NCI-H146 treated with DMSO at 0.1 percent for 48 hours (cell line): Measurements from ENCODE around the gene TNIK.

Source experiments
- DNase-seq: peaks from one replicate; lab custom pipeline; 2025; ENCODE audit not compliant: unreplicated experiment; lab: John Stamatoyannopoulos, UW

TNIK gene

DNA sequence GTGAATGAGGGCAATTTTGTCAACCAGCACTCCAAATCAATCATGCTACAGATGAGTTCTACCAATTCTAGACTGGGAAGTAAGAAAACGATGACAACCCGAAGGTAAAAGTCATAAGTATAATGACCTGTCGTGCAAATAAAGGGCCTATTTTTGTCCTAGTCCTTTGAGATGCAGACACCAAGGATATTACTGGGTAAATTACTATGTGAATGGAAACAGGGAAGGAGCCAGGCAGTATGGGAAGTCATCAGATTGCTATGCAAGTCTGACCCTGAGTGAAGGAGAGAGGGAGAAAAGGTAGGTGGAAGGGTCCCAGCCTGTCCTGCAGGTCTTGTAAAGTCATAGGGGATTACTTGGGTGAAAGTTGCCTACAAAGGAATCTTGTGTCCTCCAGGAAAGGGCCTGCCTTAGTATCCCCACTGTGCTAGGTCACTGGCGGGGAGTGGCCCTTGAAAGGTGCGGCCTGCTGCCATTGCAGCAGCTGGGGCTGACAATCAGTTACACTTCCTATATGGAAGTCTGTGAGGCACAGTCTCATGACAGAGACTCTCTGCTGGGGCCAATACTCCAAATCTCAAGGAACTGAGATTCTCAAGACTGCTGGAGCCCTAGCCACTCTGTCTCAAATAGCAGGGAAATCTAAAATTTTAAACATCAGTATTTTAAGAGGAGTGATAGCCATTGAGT is 283.8 kb downstream of the TNIK start:
- DNase-seq = no peak

DNA sequence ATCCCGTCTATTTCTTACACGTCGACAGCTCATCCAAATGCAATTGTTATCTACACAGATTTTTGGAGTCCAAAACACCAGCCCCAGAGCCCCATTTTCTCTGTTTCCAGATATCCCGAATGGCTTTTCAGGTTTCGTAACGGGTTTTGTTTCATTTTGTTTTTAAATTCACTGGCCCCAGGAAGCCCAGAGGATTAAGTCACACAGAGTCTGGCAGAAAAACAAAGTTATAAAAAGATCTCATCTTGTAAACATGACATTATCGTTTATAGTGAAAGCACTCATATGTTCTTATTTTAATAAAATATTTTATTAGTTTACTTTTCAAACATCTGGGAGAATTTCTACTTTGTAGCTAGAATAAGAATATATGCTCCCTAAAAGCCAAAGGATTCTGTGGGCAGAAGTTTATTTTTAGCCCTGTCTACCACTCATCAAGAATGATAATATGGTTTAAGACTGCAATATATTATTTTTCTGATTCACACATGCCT is 284.4 kb downstream of the TNIK start:
- no peak for DNase-seq

DNA sequence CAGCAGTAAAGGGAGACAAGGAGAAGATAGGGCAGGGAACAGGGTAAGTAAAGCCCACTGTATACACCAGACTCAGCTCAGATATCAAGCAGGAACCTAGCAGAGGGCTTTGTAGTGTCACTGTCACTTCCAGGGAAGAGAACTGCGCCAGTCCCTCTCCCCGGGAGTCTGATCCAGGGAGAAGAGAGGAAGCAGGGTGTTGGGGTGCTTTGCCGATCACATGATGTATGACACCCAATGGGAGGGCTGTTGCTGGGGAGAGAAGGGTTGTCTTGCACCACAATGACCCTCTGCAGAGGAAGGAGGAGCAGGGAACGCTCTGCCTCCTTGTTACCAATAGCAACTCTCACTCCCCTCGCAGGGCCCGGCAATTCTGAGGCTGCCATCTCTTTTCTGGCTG is 286.5 kb downstream of the TNIK start:
- no peak for DNase-seq

DNA sequence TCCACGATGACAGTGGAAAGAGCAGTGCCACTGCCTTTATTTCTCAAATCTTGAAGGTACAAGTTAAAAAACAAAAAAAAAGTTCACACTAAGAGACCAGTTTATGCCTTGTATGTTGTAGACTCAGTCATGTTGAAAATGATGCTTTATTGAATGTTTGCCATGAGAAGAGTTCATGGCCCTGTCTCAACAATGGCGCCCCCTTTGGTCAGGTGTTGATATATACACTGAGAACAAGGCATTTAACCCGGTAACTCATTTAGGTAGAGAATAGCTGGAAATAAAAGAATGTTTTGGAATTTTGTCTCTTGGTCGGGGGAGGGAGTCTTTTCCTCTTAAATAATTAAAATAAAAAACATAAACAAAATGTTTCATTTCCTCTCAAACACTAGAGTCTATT is 288.1 kb downstream of the TNIK start:
- DNase-seq = no peak

DNA sequence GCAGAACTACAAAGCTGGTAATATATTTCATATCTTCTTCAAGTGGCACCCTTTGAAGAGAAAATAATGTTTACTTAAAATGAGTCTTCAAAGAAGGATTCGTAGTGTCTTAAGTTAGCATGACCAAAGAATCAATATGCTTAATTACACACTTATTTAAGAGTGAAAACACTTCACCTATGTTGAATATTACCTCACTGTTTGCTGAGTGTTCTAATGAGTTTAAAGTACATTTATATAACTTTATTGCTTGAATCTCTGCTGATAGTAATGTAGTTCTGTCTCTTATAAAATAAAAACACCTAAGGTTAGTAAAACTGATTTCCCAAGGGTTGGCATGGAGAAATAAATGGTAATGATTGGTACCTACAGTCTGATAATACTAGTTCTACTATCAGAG is 290.3 kb downstream of the TNIK start:
- no peak for DNase-seq

DNA sequence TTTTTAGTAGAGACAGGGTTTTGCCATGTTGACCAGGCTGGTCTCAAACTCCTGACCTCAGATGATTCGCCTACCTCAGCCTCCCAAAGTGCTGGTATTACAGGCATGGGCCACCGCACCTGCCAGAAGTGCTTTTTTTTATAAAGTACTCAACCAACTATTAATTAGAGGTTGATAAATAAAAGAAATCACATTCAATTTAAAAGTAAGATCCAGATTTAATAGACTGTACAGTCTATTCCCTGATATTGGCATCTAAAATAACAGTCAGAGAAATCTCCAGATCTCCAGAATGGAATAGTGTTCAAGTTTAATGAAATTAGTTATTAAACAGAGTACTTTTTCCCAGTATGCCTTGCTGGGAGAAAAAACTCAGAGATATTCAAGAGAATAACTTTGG is 290.8 kb downstream of the TNIK start:
- DNase-seq = no peak

DNA sequence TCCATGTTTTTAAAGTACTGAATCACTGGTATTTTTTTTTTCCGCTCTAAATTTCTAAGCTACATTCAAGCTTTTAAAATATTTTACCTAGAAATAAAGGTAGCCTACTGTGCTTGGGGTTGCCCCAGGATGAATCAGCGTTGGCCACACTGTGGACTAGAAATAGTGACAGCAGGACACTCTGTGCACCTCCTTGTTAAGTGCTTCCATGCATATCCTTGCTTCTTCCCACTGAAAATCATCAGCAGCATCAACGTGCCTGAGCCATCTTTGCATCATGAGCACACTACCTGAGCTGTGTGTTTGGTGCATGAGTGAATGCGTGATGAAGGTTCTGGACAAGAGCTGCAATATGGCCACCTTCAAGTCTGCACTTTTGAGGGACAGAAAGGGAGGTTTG is 291.7 kb downstream of the TNIK start:
- DNase-seq = no peak

DNA sequence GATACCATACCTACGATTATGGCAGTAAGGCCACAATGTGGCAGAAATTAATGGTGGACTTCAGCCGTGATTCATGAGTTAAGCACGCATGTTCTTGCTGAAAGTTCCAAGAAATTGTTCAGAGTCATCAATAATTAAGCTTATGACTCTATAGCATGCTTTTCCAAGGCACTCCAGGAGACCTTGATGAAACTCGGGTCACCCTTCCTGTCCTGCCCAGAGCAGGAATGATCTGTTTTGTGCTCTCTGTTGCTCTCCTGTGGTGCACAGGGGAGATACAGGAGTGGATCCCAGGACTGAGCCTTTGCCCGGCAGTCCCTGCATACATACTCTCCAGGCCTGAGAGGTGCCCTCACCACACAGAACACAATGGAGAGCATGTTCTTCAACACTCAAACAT is 292.1 kb downstream of the TNIK start:
- no peak for DNase-seq

DNA sequence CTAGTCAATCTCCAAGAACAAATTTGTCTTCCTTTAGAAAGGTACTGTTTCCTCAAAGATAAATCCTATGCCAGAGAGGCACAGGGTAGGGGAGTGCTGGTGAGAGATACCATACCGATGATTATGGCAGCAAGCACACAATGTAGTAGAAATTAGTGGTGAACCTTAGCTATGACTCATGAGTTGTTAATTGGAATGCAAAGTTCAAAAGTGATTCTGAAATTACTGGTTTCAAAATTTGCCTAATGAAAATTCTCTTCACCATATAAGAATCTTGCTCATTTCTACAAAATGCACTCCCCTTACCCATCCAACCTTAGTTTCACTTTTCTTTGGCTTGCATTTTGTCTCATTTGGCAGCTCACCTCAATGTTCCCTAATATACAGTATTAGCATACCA is 294.2 kb downstream of the TNIK start:
- no peak for DNase-seq

DNA sequence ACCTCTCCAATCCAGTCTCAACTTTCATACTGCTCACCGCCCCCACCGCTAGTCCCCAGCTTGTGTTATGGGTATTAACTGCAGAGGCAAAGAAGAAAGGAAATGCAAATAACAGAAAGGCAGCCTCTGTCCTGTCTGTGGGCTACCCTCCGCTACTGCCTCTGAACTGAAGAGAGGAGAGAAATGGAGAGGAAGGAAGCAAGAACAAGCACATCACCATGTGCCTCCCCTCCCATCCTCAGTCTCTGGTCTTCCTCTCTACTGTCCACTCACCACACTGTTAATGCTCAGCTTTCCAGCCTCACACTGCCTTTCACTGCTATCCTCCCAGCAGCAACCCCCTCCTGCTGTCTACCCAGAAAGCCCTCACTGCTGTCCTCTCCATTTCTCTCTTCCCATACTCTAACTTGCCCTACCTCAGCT is 294.7 kb downstream of the TNIK start:
- no peak for DNase-seq

DNA sequence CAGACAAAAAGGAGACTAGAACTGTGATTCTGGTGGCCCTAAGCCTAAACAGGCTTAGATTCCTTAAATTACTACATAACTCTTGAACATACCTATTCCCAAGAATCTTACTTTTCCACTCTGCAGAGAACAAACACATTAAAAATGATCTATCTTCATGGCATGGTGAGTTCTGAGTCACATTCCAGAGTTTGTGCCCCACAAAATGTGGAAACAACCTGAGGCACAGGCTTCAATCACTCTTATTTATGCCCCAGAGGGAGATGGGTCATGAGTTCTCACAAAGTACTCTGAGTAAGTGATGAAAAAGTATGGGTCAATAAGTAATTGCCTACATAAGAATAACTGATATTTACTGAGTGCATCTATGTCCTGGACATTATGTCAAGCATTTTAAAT is 296.1 kb downstream of the TNIK start:
- no peak for DNase-seq

DNA sequence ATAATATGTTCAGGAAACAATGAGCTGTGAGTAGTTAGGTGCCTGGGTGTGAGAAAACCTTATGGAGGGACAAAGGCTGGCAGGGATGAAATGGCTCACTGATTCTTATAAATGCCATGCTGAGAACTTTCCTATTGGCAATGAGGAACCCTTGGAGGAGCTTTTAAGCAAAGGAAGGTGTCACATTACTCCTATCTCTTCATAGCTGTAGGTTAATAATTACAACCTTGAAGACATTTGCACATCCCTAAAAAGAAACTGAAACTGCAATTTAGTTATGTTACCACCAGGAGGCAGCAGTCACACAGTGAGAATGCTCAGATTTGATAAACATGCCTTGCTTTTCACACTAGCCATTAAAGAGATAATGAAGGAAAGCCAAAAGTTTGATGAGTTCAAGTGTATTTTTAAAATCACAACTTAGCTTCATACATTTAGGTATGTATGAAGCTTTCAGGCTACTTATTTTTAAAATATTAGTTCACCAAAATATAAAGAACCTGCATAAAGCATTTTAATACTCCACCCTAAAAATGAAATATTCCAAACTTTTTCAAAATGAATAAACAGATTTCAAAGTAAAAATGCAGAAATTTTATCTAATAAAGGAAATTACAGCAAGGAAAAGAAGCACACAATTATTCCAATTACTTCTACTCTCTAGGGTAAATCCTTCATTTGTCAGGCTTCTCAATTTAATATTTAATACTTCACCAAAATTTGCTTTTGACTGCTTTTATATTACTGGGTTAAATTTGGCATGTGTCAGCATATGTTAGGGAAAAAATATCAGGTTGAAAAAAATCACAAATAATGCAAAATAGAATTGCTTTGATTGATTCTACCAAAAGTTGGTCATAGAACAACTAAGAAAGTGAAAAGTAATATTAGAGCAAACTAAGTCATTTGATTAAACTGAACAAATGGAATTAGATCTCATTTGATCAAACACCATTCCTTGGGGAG is 296.8 kb downstream of the TNIK start:
- DNase-seq = no peak

DNA sequence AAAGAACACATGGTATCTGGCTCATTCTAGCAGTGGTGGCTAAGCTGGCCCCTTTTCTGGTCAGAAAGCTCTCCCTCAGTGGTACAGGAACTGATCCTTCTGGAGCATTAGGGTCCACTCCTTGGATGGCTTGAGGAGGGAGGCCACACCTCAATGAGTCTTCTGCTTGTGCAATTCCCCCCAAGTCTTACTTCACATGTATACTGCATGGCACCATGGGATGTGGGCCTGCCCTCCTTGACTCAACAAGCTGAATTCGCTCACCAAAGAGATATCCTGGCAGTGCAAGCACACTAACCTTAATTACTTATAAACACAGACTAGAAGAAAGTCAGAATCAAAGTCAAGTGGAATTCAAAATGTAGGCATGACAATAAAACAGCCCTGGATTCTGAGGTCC is 299.9 kb downstream of the TNIK start:
- DNase-seq = no peak

DNA sequence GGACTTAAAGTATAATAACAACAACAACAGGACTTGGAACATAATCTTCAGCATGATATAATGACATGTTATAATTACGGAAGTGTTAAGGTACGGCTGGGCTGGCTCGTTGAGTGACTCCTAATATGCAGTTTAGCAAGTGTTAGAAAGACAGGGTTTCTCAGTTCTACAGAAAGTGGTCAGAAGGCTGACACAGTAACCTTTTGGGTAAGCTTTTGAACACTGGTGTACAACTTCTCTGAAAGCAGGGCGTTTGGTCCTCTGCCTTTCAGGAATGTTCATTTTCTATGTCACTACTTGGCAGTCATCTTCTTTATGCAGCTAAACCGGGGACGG is 300.4 kb downstream of the TNIK start:
- DNase-seq = no peak

DNA sequence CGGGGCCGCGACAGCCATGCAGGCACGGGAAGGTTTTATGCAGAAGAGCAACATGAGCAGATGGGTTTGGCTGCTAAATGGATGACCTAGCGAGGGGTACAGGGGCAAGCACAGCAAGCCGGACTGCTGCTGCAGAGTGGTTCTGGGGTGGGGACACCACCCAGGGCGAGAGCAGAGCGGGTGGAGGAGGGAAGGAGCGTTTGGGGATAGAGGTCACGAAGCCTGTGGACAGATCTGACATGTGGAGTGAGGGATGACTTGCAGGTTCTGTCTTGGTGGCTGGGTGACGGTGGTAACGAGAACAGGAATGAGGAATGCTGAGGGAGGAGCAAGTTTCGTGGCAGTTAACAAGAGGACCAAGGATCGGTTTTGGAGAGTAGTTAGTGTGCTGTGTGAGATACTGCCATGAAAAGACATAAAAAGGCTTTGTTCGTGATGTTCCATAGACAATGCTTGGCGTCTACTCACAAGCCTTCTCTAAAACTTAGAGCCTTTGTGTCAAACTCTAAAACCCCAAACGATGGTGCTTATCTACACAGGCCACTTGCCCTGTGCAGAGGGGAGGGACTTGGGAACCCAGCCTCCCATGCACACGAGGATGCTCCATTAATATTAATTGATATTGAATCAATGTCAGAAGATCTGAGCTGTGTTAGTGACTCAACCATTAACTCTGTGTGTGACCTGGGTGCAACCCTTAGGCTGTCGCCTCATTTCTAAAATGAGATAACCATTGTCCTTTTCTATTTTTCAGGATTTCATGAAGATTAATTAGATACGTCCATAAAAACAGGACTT is 301.0 kb downstream of the TNIK start:
- no peak for DNase-seq

DNA sequence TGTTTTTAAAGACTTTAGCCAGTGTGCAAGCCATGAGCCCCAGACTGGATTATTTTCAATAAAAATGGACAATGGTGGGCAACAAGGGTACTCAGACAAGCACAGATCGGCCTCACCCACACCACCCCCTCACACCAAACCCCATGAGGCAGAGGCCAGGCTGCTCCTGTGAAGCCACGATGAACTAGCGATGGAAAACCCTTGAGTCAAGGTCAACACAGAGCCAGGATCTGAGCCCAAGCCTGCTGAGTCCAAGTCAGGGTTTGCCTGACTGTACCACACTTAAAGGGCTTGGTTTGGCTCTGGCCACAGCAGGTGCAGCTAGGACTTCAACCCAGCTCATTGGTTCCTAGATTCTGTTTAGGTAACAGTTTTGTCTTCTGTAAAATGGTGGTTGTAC is 302.2 kb downstream of the TNIK start:
- no peak for DNase-seq

DNA sequence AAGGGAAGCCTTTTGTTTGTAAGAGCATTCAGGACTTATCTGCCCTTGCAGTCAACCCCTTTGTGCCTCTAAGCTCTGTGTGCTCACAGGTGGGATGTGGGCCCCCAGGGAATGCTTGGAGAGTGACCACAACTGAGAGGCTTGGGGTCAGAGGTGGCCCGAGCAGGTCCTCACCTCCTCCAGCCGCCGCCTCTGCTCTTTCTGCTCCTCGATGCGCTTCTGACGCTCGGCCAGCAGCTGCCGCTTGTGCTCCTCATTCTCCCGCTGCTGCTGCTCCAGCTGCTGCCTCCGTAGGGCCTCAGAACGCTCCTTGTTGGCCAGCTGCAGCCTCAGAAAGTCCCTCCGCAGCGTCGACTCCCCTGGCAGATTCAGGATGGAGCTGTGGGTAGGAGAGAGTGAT is 302.9 kb downstream of the TNIK start:
- DNase-seq = no peak

DNA sequence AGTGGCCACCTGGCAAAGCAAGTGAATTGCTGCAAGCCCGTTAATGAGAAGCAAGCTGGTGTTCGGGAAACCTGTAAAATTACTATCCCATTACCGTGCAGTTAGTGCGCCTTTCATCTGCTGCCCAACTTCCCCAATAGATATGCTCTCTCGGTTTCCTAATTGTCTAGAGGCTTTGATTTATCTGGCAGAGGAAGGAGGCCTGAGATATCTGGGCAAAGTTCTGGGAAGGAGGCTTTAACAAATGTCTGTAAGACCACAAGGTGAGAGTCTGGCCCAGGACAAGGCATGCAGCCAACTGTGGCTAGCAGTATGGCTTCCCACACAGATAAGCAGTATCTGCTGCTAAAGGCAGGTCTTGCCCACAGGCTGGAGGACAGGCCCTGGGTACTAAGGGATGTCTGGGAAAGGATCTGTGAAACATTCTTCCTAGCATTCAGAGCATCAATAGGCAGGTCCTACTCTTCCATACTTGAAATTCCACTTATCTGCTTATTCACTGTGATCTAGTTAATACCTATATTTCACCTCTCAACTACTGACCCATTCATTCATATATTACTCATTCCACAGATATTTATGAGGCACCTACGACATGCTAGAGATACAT is 303.7 kb downstream of the TNIK start:
- DNase-seq = no peak

DNA sequence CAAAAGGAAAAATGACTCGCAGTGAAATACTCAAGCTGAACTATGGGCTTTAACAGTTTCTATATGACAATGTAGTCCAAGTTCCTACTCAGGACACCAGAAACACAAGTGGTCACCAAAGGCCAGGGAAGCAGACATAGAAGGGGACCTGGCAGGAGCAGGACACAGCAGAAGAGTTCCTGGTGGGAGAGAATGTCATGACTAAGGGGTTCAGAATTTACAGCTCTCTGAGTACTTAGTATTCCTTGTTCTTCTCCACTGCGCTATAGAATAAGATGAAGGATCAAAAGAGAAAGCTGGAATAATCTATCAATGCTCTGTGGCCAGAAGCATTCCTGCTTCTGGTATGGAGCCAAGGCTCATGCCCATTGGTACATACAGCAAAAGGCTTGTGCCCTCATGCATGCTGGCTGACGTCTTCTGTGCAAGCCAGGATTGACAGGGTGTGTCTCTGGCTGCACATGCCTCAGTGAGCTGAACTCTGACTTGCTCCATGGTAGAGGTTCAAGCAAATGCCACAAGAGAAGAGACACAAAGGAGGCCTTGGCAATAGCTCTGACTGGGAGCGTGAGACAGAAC is 305.0 kb downstream of the TNIK start:
- no peak for DNase-seq

DNA sequence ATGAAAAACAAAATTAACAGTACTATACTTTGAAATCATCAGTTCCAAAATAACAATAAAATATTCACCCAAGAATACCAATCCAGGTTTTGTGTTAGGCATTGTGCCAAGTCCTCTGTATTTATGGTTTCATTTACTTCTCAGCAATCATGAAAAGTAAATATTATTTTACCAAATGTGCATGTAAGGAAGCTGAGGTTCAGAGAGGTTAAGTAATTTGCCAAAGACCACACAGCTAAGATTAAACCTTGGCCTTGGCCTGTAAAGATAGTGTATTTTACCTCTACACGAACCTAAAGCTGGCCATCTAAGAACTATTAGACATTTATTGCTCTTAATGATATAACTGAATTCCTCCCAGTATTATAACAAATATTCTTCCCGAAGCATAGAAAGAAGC is 309.3 kb downstream of the TNIK start:
- no peak for DNase-seq
